Occipital lobe (tissue), 2 donors: Measurements from ENCODE around the gene MATCAP1. TPM values are rescaled to one million over a fixed set of nuclear protein-coding genes. Genes with fewer than 3 reads are reported as not detected.

Experiments used
- DNase-seq: peaks from one replicate; lab custom pipeline; 2025; lab: John Stamatoyannopoulos, UW
- total RNA-seq: library from RNA; depleted of rRNA; stranded (reverse); fragments of >200 nt; gene quantifications from one replicate; pipeline ENCODE4 v1.2.3, GENCODE V29; 2014

MATCAP1 gene
- total RNA-seq, 1 donor from 2014 or later, result 49.1 TPM

DNA sequence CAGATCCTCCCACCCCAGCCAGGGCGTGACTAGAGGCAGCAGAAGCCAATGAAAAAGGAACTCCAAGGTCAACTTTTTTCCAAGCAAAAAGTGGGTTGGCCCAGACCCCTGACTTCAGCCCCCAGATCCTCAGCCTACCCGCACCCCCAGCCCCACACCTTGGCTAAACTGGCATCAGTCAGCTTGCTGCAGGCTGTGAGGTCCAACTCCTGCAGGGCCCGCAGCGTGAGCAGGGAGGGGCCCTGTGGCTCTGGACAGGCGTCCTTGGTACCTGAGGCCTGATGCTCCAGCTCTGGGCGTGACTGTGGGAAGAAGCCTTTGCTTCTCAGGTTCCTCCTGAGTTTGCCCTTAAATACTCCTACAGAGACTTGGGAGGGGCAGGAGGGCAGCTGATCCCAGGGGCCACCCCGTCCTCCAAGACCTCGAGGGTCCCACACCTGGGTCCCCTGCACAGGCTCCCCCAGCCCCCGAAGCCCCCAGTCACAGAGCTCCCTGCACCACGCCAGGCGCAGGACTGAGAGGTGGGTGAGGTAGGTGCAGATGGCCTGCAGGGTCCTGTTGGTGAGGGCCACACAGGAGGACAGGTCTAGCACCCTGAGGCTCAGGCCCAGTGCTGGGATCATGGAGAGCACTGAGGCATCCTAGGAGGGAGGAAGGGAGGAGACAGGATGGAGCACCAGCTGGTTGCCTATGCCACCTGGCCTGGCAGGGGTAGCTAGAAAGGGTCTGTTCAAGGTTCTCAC is 24.6 kb upstream of the MATCAP1 start:
- no peak for DNase-seq

DNA sequence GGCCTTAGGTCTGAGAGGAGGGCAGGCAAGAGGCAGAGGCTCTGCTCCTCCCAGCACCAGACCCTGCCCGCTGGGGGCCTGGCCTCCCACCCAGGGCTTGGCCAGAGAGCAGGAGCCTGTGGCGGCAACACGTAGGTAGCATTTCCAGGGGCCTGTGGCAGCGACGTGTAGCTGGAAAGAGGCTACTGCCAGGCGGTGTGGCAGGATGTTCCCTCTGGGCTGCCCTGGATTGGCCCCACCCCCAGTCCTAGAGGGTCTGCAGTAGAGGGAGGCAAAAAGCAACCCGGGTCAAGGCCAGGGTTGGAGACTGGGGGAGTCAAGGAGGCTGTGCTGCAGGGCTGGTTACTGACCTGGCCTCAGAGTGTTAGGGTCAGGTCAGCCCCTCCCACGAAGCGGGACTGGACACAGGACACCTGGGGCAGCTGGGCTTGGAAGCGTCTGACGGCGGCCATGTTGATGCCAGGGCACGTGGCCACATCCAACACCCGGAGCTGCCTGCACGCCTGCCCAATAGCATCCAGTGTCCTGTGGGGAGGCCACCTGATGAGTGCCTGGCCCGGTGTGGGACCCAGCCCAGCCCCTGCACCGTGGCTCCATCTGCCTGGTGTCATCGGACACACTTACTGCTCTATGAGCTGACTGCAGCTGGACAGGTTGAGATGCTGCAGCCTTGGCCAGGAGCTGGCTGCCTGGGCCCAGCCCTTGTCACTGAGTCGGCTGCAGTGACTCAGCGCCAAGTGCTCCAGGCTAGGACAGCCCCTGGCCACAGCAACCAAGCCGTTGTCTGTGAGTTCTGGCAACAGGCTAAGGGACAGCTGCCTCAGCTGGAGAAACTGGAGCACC is 23.7 kb upstream of the MATCAP1 start:
- DNase-seq, result no peak

DNA sequence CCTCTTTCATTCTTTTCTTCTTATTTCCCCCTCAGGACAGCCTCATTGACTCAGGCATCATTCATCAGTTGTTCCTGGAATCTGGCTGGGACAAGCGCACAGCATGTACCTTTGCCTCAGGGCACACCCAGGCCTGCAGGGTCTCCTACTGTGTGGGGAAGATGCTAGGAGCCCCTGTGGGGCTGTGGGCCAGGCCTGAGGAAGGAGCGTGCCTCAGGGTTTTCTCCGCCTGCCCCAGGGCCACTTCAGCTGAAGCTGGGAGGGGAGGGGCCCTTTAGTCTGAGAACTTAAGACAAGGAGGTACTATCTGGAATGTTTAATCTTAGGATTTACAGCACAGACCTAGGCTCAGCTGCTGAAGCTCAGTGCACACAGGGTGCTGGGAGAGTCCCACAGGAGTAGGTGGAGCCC is 23.1 kb upstream of the MATCAP1 start:
- no peak for DNase-seq

DNA sequence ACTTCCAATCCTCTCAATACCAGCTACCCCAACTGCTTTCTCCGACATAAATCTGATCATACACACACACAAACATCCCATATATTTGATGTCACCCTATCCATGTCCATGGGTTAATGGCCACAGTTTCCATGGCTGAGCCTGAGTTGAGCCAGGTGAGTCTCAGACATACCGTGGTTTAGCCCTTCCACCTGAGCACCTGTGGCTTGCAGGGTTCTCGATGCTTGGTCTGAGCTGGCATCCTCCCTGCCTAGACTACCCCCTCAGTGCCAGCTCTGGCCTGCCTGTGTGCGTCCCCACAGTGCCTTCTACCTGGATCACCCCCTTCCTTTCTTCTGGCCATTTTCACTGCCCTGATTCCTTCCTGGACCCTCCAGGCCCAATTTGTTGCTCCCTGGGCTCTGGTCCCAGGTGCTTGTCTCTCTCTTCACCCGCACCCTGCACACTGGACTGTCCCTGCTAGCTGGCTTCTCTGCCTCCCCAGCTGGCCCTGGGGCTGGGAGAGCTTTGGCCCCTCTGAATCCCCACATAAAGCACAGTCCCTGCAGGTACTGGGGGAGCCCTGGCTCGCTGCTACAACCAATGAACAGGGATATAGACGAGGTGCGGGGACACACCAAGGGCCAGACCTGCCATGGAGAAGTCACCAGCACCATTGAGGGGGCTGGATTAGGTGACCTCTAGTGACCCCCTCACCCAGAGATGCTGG is 22.5 kb upstream of the MATCAP1 start:
- DNase-seq, result no peak

DNA sequence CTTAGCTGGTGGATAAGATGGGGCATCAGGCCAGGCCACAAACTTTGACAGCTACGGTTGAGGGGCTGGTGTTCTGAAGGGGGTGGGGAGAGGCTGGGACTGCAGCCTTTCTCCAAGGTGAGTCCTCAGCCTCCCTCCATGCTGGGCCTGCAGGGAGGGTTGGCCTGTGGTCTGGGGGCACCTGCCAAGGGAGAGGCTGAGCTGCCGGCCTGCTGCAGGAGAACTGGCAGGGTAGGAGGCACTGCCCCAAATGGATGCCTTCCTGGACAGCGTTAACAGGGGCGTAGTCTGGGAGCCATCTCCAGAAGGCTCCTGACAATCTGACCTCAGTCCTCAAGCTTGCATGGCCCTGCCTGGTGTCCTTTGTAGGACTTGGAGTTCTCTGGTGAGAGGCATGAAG is 20.3 kb upstream of the MATCAP1 start:
- DNase-seq, result no peak

DNA sequence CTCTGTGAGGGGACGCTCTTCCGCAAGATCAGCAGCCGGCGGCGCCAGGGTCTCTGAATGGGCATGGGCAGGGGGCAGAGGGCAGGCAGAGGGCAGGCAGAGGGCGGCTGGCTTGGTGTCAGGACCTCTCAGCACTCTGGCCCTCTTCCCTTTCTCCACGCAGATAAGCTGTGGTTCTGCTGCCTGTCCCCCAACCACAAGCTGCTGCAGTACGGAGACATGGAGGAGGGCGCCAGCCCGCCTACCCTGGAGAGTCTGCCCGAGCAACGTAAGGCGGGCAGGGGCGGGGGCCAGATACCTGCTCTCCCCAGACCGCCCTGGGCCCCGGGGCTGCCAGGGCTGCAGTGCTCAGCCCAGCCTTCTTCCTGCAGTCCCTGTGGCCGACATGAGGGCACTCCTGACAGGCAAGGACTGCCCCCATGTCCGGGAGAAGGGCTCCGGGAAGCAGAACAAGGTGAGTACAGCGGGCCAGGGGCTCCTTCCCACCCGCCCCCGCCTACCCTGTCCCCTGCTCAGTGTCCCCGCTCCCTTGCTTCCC is 19.3 kb upstream of the MATCAP1 start:
- no peak for DNase-seq

DNA sequence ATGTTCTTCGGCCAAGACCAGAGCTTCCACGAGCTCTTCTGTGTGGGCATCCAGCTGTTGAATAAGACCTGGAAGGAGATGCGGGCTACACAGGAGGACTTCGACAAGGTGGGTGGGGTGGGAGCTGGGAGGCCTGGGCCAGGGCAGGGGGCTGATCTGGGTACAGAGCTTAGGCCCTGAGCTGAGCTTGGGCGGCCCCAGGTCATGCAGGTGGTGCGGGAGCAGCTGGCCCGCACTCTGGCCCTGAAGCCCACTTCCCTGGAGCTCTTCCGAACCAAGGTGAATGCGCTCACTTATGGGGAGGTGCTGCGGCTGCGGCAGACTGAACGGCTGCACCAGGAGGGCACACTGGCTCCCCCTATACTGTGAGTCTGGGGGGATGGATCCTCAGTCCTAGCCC is 18.7 kb upstream of the MATCAP1 start:
- no peak for DNase-seq

DNA sequence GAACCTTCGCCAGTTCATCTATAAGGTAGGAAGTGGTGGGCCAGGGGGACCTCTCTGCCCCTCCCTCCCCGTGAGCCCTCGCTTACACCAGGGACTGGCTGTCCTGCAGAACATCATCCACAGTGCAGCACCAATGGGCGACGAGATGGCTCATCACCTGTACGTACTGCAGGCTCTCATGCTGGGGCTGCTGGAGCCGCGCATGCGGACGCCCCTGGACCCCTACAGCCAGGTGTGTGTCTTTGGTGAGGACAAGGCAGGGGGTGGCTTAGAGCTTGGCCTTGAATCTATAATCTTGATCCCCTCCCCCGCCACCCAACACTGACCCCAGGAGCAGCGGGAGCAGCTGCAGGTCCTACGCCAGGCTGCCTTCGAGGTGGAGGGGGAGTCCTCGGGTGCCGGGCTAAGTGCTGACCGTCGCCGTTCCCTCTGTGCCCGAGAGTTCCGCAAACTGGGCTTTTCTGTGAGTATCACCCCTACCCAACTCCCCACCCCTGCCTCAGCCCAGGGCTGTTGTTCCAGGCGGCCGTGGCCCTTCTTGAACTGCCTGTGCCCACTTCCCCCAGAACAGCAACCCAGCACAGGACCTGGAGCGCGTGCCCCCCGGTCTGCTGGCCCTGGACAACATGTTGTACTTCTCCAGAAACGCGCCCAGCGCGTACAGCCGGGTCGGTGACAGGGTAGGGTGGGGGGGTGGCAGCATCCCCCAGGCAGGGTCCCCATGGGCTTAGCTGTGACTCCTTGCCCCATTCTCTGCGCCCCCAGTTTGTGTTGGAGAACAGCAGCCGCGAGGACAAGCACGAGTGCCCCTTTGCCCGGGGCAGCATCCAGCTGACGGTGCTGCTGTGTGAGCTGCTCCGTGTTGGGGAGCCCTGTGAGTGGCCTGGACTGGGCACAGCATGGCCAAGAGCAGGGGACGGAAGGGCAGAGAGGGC is 17.9 kb upstream of the MATCAP1 start:
- DNase-seq, result no peak

DNA sequence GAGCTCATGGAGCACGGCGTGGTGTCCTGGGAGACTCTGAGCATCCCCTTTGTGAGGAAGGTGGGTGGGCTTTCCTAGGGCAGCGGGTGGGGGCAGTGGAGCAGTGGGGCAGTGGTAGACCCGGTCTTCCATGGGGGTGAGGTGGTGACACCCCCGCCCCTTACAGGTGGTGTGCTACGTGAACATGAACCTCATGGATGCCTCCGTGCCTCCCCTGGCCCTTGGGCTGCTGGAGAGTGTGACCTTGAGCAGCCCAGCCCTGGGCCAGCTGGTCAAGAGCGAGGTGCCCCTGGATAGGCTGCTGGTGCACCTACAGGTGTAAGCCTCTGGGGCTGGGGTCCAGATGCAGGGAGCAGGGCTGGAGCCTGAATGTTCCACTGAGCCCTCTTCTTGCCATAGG is 16.7 kb upstream of the MATCAP1 start:
- no peak for DNase-seq

DNA sequence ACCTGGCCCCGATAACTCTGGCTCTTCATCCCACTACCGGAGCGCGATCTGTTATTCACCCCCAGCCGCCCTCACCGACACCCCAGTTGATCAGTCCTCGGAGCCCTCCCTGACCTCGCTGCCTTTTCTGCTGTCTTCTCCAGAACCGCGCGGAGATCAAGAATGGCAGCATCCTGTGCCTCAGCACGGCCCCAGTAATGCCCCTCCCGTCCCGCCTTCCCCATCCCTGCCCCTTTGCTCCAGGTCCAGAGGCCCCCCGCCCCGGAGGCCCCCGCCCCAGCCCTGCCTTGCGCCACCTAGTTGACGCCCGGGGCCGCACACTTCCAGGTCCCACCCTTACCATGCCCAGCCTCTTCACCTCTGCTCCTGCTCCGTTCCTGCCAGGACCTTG is 16.0 kb upstream of the MATCAP1 start:
- no peak for DNase-seq

DNA sequence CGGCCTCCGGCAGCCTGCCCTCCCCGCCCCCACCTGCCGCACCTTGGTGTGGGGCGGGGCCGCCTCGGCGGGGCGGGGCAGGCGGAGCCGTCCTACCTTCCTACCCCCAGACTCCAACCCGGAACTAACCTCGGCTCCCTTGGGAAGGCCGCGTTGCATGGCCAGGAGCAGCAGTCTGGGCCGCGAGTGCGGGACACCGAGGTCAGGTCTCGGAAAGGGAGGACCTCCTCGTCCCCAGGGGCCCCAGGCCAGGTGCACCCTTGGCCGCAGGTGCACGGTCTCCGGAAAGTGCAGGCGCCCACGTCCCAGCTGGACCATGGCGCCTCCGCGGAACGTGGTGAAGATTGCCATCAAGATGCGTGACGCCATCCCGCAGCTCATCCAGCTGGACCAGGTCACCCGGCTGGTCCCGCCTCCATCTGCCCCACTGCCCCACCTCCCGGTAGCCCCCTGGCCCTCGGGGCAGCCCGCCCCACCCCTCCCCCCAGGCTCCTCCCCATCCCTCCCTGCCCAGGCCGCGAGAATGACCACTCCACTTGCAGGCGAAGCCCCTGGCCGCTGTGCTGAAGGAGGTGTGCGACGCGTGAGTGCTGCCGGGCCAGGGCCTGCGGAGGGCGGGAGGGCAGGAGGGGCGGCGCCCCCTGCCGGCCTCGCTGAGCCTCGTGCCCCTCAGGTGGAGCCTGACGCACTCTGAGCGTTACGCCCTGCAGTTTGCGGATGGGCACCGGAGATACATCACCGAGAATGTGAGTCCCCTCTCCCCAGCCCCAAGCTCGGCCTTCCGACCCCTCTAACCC is 15.4 kb upstream of the MATCAP1 start, which contains the start of gene ELMO3:
Gene ELMO3, plus strand, starts transcription at position 121 of the 797 bp plus-strand sequence. Its CDS starts 196 bp downstream, at position 317.
- no peak for DNase-seq

DNA sequence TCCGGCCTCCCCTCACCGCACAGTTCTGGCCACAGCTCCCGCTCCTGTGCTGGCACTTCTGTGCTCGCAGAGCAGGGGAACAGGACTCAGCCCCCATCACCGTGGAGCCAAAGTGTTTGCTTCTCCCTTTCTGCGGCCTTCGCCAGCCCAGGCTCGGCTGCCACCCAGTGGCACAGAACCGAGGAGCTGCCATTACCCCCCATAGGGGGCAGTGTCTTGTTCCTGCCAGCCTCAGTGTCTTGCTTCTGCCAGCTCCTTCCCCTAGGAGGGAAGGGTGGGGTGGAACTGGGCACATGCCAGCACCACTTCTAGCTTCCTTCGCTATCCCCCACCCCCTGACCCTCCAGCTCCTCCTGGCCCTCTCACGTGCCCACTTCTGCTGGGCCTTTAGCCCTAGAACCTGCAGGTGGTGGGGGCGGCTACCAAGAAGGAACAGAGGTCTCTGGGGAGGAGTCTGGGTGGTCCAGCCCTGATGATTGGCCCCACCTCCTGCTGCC is 14.5 kb upstream of the MATCAP1 start:
- no peak for DNase-seq

DNA sequence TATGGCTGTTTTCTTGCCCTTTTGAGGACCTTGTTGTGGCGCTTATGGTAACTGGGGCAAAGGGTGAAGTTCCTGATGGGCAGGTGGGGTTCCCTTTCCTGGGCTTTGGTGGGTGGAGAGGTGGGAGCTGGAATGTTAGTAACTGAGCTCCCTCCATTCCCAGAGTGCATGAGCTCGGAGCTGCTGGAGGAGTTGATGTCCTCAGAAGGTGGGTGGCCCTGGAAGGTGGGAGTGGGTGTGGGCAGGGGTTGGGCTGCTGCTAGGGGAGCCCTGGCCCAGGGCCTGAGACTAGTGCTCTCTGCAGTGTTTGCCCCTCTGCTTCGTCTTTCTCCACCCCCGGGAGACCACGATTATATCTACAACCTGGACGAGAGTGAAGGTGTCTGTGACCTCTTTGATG is 13.9 kb upstream of the MATCAP1 start:
- DNase-seq, result no peak

DNA sequence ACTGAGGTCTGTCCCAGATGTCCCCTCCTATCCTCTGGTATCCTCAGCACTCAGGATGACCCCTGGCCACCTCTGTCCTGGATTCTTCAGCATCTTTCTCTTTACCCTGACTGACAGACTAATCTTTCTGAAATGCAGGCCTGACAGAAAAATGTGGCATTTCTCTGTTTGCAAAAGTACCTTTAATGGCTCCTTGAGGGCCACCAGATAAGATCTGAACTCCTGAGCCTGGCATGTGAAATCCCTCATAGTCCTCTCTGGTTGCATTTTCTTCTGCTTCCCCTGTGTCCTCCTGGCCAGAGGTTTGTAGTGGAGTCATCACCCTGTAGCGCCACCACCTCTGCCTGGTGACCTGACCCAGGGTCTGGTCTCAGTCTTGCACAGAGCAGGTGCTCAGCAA is 13.1 kb upstream of the MATCAP1 start:
- no peak for DNase-seq

DNA sequence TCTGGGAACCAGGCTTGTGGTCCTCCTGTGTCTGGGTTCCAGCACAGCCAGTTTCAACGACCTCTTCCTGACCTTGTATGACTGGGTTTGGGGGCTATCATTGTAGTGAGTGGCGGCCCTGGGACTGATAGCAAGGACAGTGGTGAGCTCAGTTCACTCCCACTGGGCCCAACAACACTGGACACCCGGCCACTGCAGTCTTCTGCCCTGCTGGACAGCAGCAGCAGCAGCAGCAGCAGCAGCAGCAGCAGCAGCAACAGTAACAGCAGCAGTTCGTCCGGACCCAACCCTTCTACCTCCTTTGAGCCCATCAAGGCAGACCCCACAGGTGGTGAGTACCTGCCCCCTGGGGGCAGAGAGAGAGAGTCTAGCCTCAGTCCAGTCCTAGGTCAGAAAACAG is 11.9 kb upstream of the MATCAP1 start:
- DNase-seq, result no peak

DNA sequence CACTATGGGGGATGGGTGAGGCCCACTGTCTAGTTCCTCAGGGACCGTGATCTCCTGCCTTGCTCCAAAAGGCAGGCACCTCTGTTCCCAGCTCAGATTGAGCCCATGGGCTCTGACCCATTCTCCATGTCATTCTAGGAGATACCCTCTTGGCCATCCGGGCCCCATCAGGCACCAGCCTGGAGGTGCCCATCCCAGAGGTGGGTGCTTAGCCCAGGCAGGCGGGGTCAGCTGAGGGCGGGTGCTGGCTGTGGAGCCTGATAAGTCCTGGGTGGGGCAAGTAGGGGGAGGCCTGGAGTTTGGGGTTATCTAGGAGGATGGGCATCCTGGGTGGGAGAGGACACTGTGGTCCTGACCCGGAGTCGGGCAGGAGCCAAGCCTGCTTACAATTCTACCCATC is 10.5 kb upstream of the MATCAP1 start:
- no peak for DNase-seq

DNA sequence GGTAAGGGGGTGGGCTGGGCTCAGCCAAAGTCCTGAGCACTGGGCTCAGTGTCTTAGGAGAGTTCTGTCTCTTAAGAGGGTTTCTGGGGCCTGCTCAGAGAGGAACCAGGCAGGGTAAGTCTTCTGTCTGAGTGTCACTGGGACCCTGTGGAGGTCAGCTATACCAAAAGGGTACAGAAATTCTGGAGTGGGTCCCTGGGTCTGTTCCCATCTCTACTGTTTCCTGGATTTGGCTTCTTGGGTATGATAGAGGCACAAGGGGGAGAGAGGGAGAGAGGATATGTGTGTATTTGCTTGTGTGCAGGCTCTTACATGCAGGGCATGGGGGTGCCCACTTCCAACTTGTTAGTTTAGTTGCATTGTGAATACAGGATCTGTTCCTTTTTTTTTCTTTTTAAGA is 9.8 kb upstream of the MATCAP1 start:
- no peak for DNase-seq

DNA sequence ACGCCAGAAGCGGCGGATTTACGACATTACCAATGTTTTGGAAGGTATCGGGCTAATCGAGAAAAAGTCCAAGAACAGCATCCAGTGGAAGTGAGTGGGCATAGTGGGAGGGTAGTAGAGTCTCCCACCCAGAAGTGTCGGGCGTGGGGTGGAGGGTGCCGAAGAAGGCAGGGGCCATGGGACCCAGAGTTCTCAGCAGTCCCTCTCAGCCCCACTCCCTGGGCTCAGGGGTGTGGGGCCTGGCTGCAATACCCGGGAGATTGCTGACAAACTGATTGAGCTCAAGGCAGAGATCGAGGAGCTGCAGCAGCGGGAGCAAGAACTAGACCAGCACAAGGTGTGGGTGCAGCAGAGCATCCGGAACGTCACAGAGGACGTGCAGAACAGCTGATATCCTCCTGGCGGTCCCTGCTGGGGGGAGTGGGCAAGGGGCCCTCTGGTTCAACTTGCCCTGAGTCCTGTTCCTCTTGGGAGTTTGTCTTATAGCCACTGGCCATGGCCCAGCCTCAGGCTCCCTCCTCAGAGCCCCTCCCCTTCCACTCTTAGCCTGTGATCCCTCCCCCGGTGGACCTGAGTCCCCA is 9.1 kb upstream of the MATCAP1 start:
- no peak for DNase-seq

DNA sequence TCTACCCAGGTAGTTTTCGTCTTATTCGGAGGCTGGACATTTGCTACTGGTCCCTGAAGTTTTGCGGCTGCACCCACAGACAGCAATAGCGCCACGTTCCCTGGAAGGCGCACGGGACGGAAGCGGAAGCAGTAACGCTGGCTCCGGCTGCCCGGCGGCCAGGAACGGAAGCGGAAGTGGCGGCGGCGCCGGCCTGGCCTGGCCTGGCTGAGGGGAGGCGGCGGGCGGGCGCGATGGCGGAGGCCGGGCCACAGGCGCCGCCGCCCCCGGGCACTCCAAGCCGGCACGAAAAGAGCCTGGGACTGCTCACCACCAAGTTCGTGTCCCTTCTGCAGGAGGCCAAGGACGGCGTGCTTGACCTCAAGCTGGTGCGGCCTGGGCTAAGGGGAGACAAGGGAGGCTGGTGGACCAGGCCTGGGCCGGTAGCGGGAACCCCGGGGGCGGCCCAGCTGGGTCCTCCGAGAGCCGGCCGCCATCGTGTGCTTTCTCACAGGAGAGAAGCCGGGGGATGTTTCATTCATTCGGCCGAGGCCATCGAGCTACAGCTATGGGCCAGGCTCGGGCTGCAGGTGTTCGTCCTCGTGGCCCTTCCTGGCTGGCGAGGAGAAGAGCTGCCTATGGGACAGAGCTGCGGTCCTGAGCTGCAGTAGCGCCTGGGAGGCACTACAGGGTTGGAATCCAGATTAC is 8.4 kb upstream of the MATCAP1 start, which contains the start of gene E2F4:
Gene E2F4, plus strand, starts transcription at position 161 of the 687 bp plus-strand sequence. Its CDS starts 73 bp downstream, at position 234.
- DNase-seq, result peak; percentile 91
